GM12892 (cell line): ENCODE results near the gene ZNF30.

Experiments
- POLR2A ChIP-seq: IDR thresholded peaks from 2 replicates; pipeline ENCODE4 v1.6.1; 2011; ENCODE audit warnings: low read depth, low read length, control low read depth
- TAF1 ChIP-seq: IDR thresholded peaks from 2 replicates; pipeline ENCODE4 v1.6.1; 2011; ENCODE audit warnings: low read depth, mild to moderate bottlenecking, control low read depth, low read length, borderline replicate concordance

GRCh38 chr19:34988119-34988518 lies 61.4 kb downstream of the ZNF30 start:
- no peak for TF ChIP-seq POLR2A
- no peak for TF ChIP-seq TAF1
